Adrenal gland (tissue), 12 donors: ENCODE measurements around the gene KRTAP19-1. TPM values are rescaled to one million over a fixed set of nuclear protein-coding genes. Genes with fewer than 3 reads are reported as not detected.
A peak's percentile ranks its signal among the peaks of the same experiment; 100 is the strongest.

Source experiments
- DNase-seq, 7 donors: peaks; one replicate each; pipeline ENCODE4 v3.0.0-alpha.2; 2019 to 2020
- H3K27ac ChIP-seq, 5 donors: fragments of 200-600 bp; sonication (generic) in 4 of 5; 1 replicate in 3 of 5; 2 replicates in 2 of 5; pipeline versions ENCODE4 v1.5.1 to v1.8.0; 2016 to 2020; ENCODE audit warnings: mild to moderate bottlenecking in 1 of 5
- H3K27me3 ChIP-seq: fragments of 200-600 bp; 2 replicates; pipeline ENCODE4 v1.8.0; 2021
- H3K36me3 ChIP-seq, 2 donors: fragments of 200-600 bp; replicated peaks in 1 of 2; 1 replicate in 1 of 2; 2 replicates in 1 of 2; pipeline versions ENCODE4 v1.5.1 to v1.8.0; 2018 to 2022
- H3K4me1 ChIP-seq, 2 donors: fragments of 200-600 bp; replicated peaks in 1 of 2; 1 replicate in 1 of 2; 2 replicates in 1 of 2; pipeline versions ENCODE4 v1.5.1 to v1.8.0; 2018 to 2021
- H3K4me3 ChIP-seq, 4 donors: fragments of 200-600 bp; sonication (generic) in 3 of 4; one replicate each; pipeline ENCODE4 v1.5.1; 2016 to 2018
- H3K9me3 ChIP-seq, 3 donors: fragments of 200-600 bp; sonication (generic) in 1 of 3; replicated peaks in 1 of 3; 1 replicate in 2 of 3; 2 replicates in 1 of 3; pipeline versions ENCODE4 v1.5.1 to v1.8.0; 2016 to 2021
- CTCF ChIP-seq, 6 experiments: fragments of 450-650 bp in 4 of 6; fragments of 200-600 bp in 2 of 6; sonication (generic) in 1 of 6; IDR thresholded peaks; 1 replicate in 5 of 6; 2 replicates in 1 of 6; pipeline versions ENCODE4 v1.5.1 to v1.8.0; 2016 to 2021; ENCODE audit warnings: antibody characterized with exemption in 6 of 6, mild to moderate bottlenecking in 2 of 6, moderate library complexity in 1 of 6
- POLR2A ChIP-seq, 2 donors: fragments of 450-650 bp; IDR thresholded peaks; one replicate each; pipeline ENCODE4 v1.6.1; 2017; ENCODE audit warnings: antibody characterized with exemption in 2 of 2, mild to moderate bottlenecking in 2 of 2, moderate library complexity in 1 of 2
- WGBS, 4 donors: extraction: QIAGEN DNeasy Blood & Tissue Kit in 2 of 4; methylation state at CpG; one replicate each; pipeline versions ENCODE4 v1.1.5 to v1.1.7; 2013 to 2017; 5-methylcytosine and 5-hydroxymethylcytosine counted together
- intact Hi-C, 2 donors: fragments of 100-400 bp; cut with DNase I; formaldehyde crosslinking; loops; one replicate each; pipeline versions ENCODE4 v1.14.1 to v1.15.0; 2022 to 2023
- polyA plus RNA-seq, 3 donors: library from polyadenylated mRNA; stranded (reverse); fragments of 200-250 nt in 2 of 3; fragments of 350-450 nt in 1 of 3; fragmentation: Illumina TruSeq in 1 of 3; extraction: RNeasy Lipid Tissue Mini Kit (QIAGEN cat#74804) in 1 of 3; gene quantifications; one replicate each; pipeline ENCODE4 v1.2.3, GENCODE V29; 2013 to 2014
- total RNA-seq, 9 donors: library from RNA; depleted of rRNA in 4 of 9; stranded (reverse); fragments of >200 nt in 4 of 9; fragments of 120-200 nt in 1 of 9; fragmentation: NEBNext Ultra II Directional in 1 of 9; extraction: Animal tissue kit (Norgen Biotek cat#: 25700) in 1 of 9; gene quantifications; one replicate each; pipeline versions ENCODE4 v1.1.0 to v1.2.4, GENCODE V29; 2013 to 2023
- donor health status: healthy with polysubstance abuse.
- donor health status: Bipolar disorder and iron deficiency.
- donor health status: DM: yes; HTN: yes; CAD: no.
- donor health status: DM: no; HTN: no; CAD: no.
- donor health status: DM: no; HTN: no; CAD: no.
- donor health status: DM: yes; HTN: yes; CAD: no.

Gene KRTAP19-1
- total and polyA plus RNA-seq, 12 donors, result not detected

- WGBS, 4 donors, result 59 to 69% (median 66%) methylated on average over 4 of the region's 4 CpGs
- H3K27ac ChIP-seq, result no peak overlapping the region
- intact Hi-C loops, result no loop called here
Observed at GRCh38 chr21:30479259-30479658, 908 bp downstream of the KRTAP19-1 start.

GRCh38 chr21:30478004-30478403 is 2.2 kb downstream of the KRTAP19-1 start:
- Histone ChIP-seq H3K36me3 (no peaks in the 10 kb centered on the region), H3K4me1 (no peaks in the 10 kb centered on the region), H3K27me3 (no peaks in the 10 kb centered on the region), H3K9me3 (no peaks in the 10 kb centered on the region), H3K4me3 (no peak overlapping the region), H3K27ac (no peak overlapping the region)
- TF ChIP-seq CTCF (IDR thresholded peaks at IDR 0.05) (no peak), POLR2A (IDR thresholded peaks at IDR 0.05) (no peak)
- intact Hi-C loops, result no loop called here
- no peak for DNase-seq
- WGBS, 4 donors, result 25 to 40% (median 27%) methylated on average over 3 of the region's 3 CpGs

More at GRCh38 chr21:30479259-30479658, 908 bp downstream of the KRTAP19-1 start:
- H3K36me3 ChIP-seq, result no peaks in the 10 kb centered on the region
- DNase-seq, result no peak
- no peaks in the 10 kb centered on the region for H3K9me3 ChIP-seq
- H3K27me3 ChIP-seq, result no peaks in the 10 kb centered on the region
- H3K4me3 ChIP-seq, result no peak overlapping the region
- no peaks in the 10 kb centered on the region for H3K4me1 ChIP-seq
- no peak for TF ChIP-seq CTCF (IDR thresholded peaks at IDR 0.05)
- no peak for TF ChIP-seq POLR2A (IDR thresholded peaks at IDR 0.05)

GRCh38 chr21:30468900-30469714 is 11.1 kb downstream of the KRTAP19-1 start:
- intact Hi-C loops, result no loop called here
- 34 to 57% (median 42%) methylated on average over 6 of the region's 6 CpGs for WGBS, 4 donors
- TF ChIP-seq CTCF (IDR thresholded peaks at IDR 0.05), result no peak
- TF ChIP-seq POLR2A (IDR thresholded peaks at IDR 0.05), result no peak
- DNase-seq, result no peak
- H3K4me1 ChIP-seq, result no peaks in the 10 kb centered on the region
- H3K27me3 ChIP-seq, result no peaks in the 10 kb centered on the region
- no peaks in the 10 kb centered on the region for H3K36me3 ChIP-seq
- no peak overlapping the region for H3K4me3 ChIP-seq
- H3K9me3 ChIP-seq, result no peaks in the 10 kb centered on the region
- no peak overlapping the region for H3K27ac ChIP-seq

GRCh38 chr21:30463713-30464112 is 16.5 kb downstream of the KRTAP19-1 start:
- intact Hi-C loops, result no loop called here
- DNase-seq, result no peak
- H3K36me3 ChIP-seq, result no peaks in the 10 kb centered on the region
- H3K4me1 ChIP-seq, result no peaks in the 10 kb centered on the region
- no peaks in the 10 kb centered on the region for H3K27me3 ChIP-seq
- no peak overlapping the region for H3K27ac ChIP-seq
- TF ChIP-seq POLR2A (IDR thresholded peaks at IDR 0.05) (no peak), CTCF (IDR thresholded peaks at IDR 0.05) (peak in 2 of 6 experiments; percentile 9 to 24)
- 40 to 60% (median 55%) methylated on average over 3 of the region's 3 CpGs for WGBS, 4 donors
- H3K4me3 ChIP-seq, result no peak overlapping the region
- H3K9me3 ChIP-seq, result no peaks in the 10 kb centered on the region
